Measurements from ENCODE around the gene CAP2. TPM values are rescaled to one million over a fixed set of nuclear protein-coding genes. Genes with fewer than 3 reads are reported as not detected.

CAP2 gene
- total RNA-seq, 1 experiment from 2014 or later, result 37.0 TPM

GRCh38 chr6:17405944-17406245 is 12.5 kb downstream of the CAP2 start:
- H3K4me3 ChIP-seq (ENCODE audit: low read depth in 2 of 2, low read length in 2 of 2), result no peak overlapping the region
- TF ChIP-seq CTCF (IDR thresholded peaks at IDR 0.05) (no peak), POLR2AphosphoS5 (IDR thresholded peaks at IDR 0.05; ENCODE audit: low read depth, low read length) (no peak), TCF7L2 (IDR thresholded peaks at IDR 0.05; ENCODE audit: low read depth, low read length) (no peak), SIN3A (IDR thresholded peaks at IDR 0.05; ENCODE audit: borderline replicate concordance, insufficient read depth, low read depth, low read length) (no peak), REST (IDR thresholded peaks at IDR 0.05; ENCODE audit: insufficient read depth in 1 of 2, low read depth in 2 of 2, low read length in 1 of 2) (no peak)
- no peaks in the 10 kb centered on the region for H3K4me1 ChIP-seq (ENCODE audit: control insufficient read depth, insufficient read depth, low read length)
- peak overlapping the region; percentile 45; the same call in 1 of the 2 replicates for H3K27ac ChIP-seq (ENCODE audit: low read length)
- H3K36me3 ChIP-seq (ENCODE audit: control insufficient read depth, insufficient read depth, low read length), result no peaks in the 10 kb centered on the region
- DNase-seq (ENCODE audit: low read depth, low spot score), result no peak
- POLR2A ChIA-PET, result interaction anchor here (0.7 kb wide), 1 partner anchor 558 kb away, joined by 4 read pairs; no protein-coding TSS in a partner anchor
- no peaks in the 10 kb centered on the region for H3K27me3 ChIP-seq (ENCODE audit: control insufficient read depth, insufficient read depth, low read length)
- in situ Hi-C loops (cut with HindIII; ENCODE audit: low pct_unique_long_range_greater_than_20kb, low sequenced_read_pairs) (no loop called here), intact Hi-C loops (cut with micrococcal nuclease; ENCODE audit: unreplicated experiment) (no loop called here)
- ATAC-seq, result peak; percentile 85
- H3K9me3 ChIP-seq (ENCODE audit: control insufficient read depth, insufficient read depth, low read depth, low read length), result no peaks in the 10 kb centered on the region
- CTCF ChIA-PET, result no interaction called here
- BruUV-seq (replicated peaks), result no TSS peak

DNA sequence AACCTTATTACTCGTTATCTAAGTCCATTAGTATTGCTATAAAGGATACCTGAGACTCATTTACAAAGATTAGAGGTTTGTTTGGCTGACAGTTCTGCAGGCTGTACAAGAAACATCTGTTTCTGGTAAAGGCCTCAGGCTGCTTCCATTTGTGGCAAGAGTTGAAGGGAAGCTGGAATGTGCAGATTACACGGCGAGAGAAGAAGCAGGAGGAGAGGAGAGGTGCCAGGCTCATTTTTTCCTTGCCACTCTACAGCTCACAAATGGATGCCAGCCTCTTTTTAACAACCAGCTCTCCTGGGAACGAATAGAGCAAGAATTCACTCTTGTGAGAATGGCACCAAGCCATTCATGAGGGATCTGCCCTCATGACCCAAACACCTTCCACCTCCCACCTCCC is 14.7 kb downstream of the CAP2 start:
- TF ChIP-seq REST (IDR thresholded peaks at IDR 0.05; ENCODE audit: insufficient read depth in 1 of 2, low read depth in 2 of 2, low read length in 1 of 2) (no peak), TCF7L2 (IDR thresholded peaks at IDR 0.05; ENCODE audit: low read depth, low read length) (no peak), SIN3A (IDR thresholded peaks at IDR 0.05; ENCODE audit: borderline replicate concordance, insufficient read depth, low read depth, low read length) (no peak), CTCF (IDR thresholded peaks at IDR 0.05) (no peak), POLR2AphosphoS5 (IDR thresholded peaks at IDR 0.05; ENCODE audit: low read depth, low read length) (no peak)
- DNase-seq (ENCODE audit: low read depth, low spot score) (no peak), ATAC-seq (no peak)
- Histone ChIP-seq H3K36me3 (ENCODE audit: control insufficient read depth, insufficient read depth, low read length) (no peaks in the 10 kb centered on the region), H3K9me3 (ENCODE audit: control insufficient read depth, insufficient read depth, low read depth, low read length) (no peaks in the 10 kb centered on the region), H3K27ac (ENCODE audit: low read length) (no peak overlapping the region), H3K27me3 (ENCODE audit: control insufficient read depth, insufficient read depth, low read length) (no peaks in the 10 kb centered on the region), H3K4me3 (ENCODE audit: low read depth in 2 of 2, low read length in 2 of 2) (no peak overlapping the region), H3K4me1 (ENCODE audit: control insufficient read depth, insufficient read depth, low read length) (peaks cover 7% of the 10 kb centered on the region)
- in situ Hi-C loops (cut with HindIII; ENCODE audit: low pct_unique_long_range_greater_than_20kb, low sequenced_read_pairs) (no loop called here), intact Hi-C loops (cut with micrococcal nuclease; ENCODE audit: unreplicated experiment) (no loop called here)
- ChIA-PET CTCF (no interaction called here), POLR2A (interaction anchor here (0.7 kb wide), 1 partner anchor 15 kb away, joined by 3 read pairs; no protein-coding TSS in a partner anchor)
- no TSS peak for BruUV-seq (replicated peaks)
